Fibroblast of the aortic adventitia (primary cell): ENCODE data around the gene RPL18. TPM values are rescaled to one million over a fixed set of nuclear protein-coding genes. Genes with fewer than 3 reads are reported as not detected.

Experiments
- total RNA-seq: library from RNA; depleted of rRNA; stranded (reverse); fragments of >200 nt; gene quantifications from 2 replicates; pipeline ENCODE4 v1.2.3, GENCODE V29; 2012; ENCODE audit warnings: low replicate concordance

The RPL18 gene
- total RNA-seq, 1 donor: 1,782 TPM

Other genes with a start within 250 kb of the RPL18 start
- 23.7 and 140 TPM in 2 replicates for gene KDELR1, start 227.6 kb downstream of the RPL18 start, total RNA-seq
- 1.2 and 2.2 TPM in 2 replicates for gene GRIN2D, start 225.5 kb downstream of the RPL18 start, total RNA-seq
- 34.1 and 34.6 TPM in 2 replicates for gene GRWD1, start 173.2 kb downstream of the RPL18 start, total RNA-seq
- 0.54 and 1.3 TPM in 2 replicates for gene KCNJ14, start 163.6 kb downstream of the RPL18 start, total RNA-seq
- gene CYTH2, start 149.8 kb downstream of the RPL18 start, total RNA-seq: 51.3 and 107 TPM in 2 replicates
- gene LMTK3, start 107.3 kb downstream of the RPL18 start, total RNA-seq: not detected in 2 replicates
- gene SULT2B1, start 67.0 kb downstream of the RPL18 start, total RNA-seq: not detected in 2 replicates
- not detected in 2 replicates for gene SPACA4, start 12.4 kb downstream of the RPL18 start, total RNA-seq
- gene FAM83E, start 4.1 kb downstream of the RPL18 start, total RNA-seq: 0.18 TPM in 1 of 2 replicates, not detected in the other
- 10.9 and 16.3 TPM in 2 replicates for gene SPHK2, start 328 bp upstream of the RPL18 start, total RNA-seq
- gene DBP, start 18.2 kb upstream of the RPL18 start, total RNA-seq: 20.9 and 48.8 TPM in 2 replicates
- 2.3 and 14.5 TPM in 2 replicates for gene CA11, start 27.0 kb upstream of the RPL18 start, total RNA-seq
- 0.09 TPM in 1 of 2 replicates, not detected in the other for gene NTN5, start 53.8 kb upstream of the RPL18 start, total RNA-seq
- not detected in 2 replicates for gene FUT2, start 76.8 kb upstream of the RPL18 start, total RNA-seq
- gene MAMSTR, start 100.5 kb upstream of the RPL18 start, total RNA-seq: 2.5 and 8.0 TPM in 2 replicates
- 0.16 and 0.45 TPM in 2 replicates for gene RASIP1, start 121.4 kb upstream of the RPL18 start, total RNA-seq
- not detected in 2 replicates for gene IZUMO1, start 127.7 kb upstream of the RPL18 start, total RNA-seq
- gene FUT1, start 133.5 kb upstream of the RPL18 start, total RNA-seq: under 0.01 TPM in 1 of 2 replicates, not detected in the other
- not detected in 2 replicates for gene FGF21, start 136.3 kb upstream of the RPL18 start, total RNA-seq
- 9.6 and 30.4 TPM in 2 replicates for gene BCAT2, start 191.9 kb upstream of the RPL18 start, total RNA-seq
- 3.6 and 25.5 TPM in 2 replicates for gene HSD17B14, start 217.3 kb upstream of the RPL18 start, total RNA-seq
- 28.9 and 44.0 TPM in 2 replicates for gene PLEKHA4, start 249.4 kb upstream of the RPL18 start, total RNA-seq